ENCODE results near the gene BABAM1. TPM values are rescaled to one million over a fixed set of nuclear protein-coding genes. Genes with fewer than 3 reads are reported as not detected.

BABAM1 gene
- total and polyA plus RNA-seq, 9 of the 15 experiments (the other 6 are each of a cell fraction or from before 2014, with no cell fraction given) = 14.7 to 160 (median 113) TPM

DNA sequence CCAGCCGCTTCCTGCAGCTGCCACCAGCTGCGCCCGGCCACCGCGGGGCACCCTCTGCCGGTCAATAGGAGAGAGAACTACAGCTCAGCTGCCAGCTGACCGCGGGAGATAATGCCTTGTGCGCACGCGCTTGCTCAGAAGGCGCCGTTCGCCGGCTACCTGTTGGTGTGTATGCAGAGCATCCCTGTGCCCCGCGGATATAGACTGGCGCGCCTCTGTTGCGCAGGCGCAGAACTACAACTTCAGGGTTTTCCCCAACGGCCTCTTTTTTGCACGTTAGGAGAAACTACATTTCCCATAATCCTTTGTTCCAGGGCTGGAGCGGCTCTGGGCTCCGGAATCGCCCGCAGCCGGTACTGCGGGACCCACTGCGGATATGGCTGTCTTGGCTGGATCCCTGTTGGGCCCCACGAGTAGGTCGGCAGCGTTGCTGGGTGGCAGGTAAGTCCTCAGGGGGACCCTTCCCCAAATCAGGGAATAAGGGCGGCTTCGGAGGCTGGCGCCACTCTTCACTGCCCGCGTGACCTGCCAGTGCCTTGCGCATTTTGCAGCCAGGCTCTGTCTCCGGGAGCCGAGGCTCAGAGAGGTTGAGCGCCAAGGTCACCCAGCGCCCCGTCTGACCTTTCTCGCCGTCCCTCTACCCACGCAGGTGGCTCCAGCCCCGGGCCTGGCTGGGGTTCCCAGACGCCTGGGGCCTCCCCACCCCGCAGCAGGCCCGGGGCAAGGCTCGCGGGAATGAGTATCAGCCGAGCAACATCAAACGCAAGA, 38.5 kb downstream of the BABAM1 start, which contains the start of gene MRPL34 (continued):
- TF ChIP-seq GABPB1 (CRISPR knock-in tag; IDR thresholded peaks at IDR 0.05) = peak; percentile 78
- TF ChIP-seq PRPF4 (IDR thresholded peaks at IDR 0.05; ENCODE audit: insufficient read depth, low read depth, low read length, poor library complexity, severe bottlenecking) = no peak
- TF ChIP-seq SETDB1 (IDR thresholded peaks at IDR 0.05; ENCODE audit: low read length) = no peak
- TF ChIP-seq SMARCB1 (IDR thresholded peaks at IDR 0.05; ENCODE audit: insufficient read length, low read depth) = no peak
- no peak for TF ChIP-seq HEY1 (CRISPR knock-in tag; IDR thresholded peaks at IDR 0.05; ENCODE audit: borderline replicate concordance)
- TF ChIP-seq NFE2L1 (tag; IDR thresholded peaks at IDR 0.05; ENCODE audit: borderline replicate concordance, low read depth) = no peak
- no peak for TF ChIP-seq STAG1 (CRISPR knock-in tag; IDR thresholded peaks at IDR 0.05; ENCODE audit: borderline replicate concordance)
- TF ChIP-seq ZNF589 (CRISPR knock-in tag; IDR thresholded peaks at IDR 0.05; ENCODE audit: low read depth) = 0 out of 2 replicates have a peak, but pooled peaks have one; percentile 11
- TF ChIP-seq SUPT5H (IDR thresholded peaks at IDR 0.05) = peak; percentile 79
- no peak for TF ChIP-seq ZNF175 (CRISPR knock-in tag; IDR thresholded peaks at IDR 0.05; ENCODE audit: low read depth)
- no peak for TF ChIP-seq PHB2 (IDR thresholded peaks at IDR 0.05; ENCODE audit: low read depth)
- TF ChIP-seq, protein P1, sequence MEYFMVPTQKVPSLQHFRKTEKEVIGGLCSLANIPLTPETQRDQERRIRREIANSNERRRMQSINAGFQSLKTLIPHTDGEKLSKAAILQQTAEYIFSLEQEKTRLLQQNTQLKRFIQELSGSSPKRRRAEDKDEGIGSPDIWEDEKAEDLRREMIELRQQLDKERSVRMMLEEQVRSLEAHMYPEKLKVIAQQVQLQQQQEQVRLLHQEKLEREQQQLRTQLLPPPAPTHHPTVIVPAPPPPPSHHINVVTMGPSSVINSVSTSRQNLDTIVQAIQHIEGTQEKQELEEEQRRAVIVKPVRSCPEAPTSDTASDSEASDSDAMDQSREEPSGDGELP (CRISPR knock-in tag; IDR thresholded peaks at IDR 0.05; ENCODE audit: borderline replicate concordance) = peak; percentile 100
- TF ChIP-seq TAF15 (IDR thresholded peaks at IDR 0.05; ENCODE audit: low read depth, low read length) = no peak
- TF ChIP-seq ESRRB (CRISPR knock-in tag; IDR thresholded peaks at IDR 0.05; ENCODE audit: borderline replicate concordance) = no peak
- TF ChIP-seq, protein P2, sequence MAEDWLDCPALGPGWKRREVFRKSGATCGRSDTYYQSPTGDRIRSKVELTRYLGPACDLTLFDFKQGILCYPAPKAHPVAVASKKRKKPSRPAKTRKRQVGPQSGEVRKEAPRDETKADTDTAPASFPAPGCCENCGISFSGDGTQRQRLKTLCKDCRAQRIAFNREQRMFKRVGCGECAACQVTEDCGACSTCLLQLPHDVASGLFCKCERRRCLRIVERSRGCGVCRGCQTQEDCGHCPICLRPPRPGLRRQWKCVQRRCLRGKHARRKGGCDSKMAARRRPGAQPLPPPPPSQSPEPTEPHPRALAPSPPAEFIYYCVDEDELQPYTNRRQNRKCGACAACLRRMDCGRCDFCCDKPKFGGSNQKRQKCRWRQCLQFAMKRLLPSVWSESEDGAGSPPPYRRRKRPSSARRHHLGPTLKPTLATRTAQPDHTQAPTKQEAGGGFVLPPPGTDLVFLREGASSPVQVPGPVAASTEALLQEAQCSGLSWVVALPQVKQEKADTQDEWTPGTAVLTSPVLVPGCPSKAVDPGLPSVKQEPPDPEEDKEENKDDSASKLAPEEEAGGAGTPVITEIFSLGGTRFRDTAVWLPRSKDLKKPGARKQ (CRISPR knock-in tag; IDR thresholded peaks at IDR 0.05) = no peak
- TF ChIP-seq, protein P3, sequence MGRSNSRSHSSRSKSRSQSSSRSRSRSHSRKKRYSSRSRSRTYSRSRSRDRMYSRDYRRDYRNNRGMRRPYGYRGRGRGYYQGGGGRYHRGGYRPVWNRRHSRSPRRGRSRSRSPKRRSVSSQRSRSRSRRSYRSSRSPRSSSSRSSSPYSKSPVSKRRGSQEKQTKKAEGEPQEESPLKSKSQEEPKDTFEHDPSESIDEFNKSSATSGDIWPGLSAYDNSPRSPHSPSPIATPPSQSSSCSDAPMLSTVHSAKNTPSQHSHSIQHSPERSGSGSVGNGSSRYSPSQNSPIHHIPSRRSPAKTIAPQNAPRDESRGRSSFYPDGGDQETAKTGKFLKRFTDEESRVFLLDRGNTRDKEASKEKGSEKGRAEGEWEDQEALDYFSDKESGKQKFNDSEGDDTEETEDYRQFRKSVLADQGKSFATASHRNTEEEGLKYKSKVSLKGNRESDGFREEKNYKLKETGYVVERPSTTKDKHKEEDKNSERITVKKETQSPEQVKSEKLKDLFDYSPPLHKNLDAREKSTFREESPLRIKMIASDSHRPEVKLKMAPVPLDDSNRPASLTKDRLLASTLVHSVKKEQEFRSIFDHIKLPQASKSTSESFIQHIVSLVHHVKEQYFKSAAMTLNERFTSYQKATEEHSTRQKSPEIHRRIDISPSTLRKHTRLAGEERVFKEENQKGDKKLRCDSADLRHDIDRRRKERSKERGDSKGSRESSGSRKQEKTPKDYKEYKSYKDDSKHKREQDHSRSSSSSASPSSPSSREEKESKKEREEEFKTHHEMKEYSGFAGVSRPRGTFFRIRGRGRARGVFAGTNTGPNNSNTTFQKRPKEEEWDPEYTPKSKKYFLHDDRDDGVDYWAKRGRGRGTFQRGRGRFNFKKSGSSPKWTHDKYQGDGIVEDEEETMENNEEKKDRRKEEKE (IDR thresholded peaks at IDR 0.05; ENCODE audit: borderline replicate concordance in 1 of 2, control insufficient read depth in 1 of 2, low read depth in 2 of 2, low read length in 1 of 2) = no peak
- no peak for TF ChIP-seq DNMT1 (IDR thresholded peaks at IDR 0.05)
- no peak for TF ChIP-seq ZC3H8 (IDR thresholded peaks at IDR 0.05)
- TF ChIP-seq, protein P4, sequence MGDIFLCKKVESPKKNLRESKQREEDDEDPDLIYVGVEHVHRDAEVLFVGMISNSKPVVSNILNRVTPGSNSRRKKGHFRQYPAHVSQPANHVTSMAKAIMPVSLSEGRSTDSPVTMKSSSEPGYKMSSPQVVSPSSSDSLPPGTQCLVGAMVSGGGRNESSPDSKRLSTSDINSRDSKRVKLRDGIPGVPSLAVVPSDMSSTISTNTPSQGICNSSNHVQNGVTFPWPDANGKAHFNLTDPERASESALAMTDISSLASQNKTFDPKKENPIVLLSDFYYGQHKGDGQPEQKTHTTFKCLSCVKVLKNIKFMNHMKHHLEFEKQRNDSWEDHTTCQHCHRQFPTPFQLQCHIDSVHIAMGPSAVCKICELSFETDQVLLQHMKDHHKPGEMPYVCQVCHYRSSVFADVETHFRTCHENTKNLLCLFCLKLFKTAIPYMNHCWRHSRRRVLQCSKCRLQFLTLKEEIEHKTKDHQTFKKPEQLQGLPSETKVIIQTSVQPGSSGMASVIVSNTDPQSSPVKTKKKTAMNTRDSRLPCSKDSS (IDR thresholded peaks at IDR 0.05; ENCODE audit: low read depth, partially characterized antibody) = no peak
- TF ChIP-seq NR2C1 (IDR thresholded peaks at IDR 0.05) = peak; percentile 59
- peak; percentile 58 for TF ChIP-seq NR2C1 (tag; IDR thresholded peaks at IDR 0.05)

Data from K562 (cell line).